Lung (tissue), 12 donors: ENCODE data around the gene CEP128. TPM values are rescaled to one million over a fixed set of nuclear protein-coding genes. Genes with fewer than 3 reads are reported as not detected.

Source experiments
- ATAC-seq: fragments of 200-7000 bp; cut with Tn5 transposase; one replicate; pipeline ENCODE4 v1.9.1; 2020; ENCODE audit warnings: moderate number of reproducible peaks; ENCODE audit not compliant: insufficient read depth, low FRiP score
- DNase-seq, 3 donors: peaks; one replicate each; pipeline ENCODE4 v3.0.0-alpha.2; 2013 to 2017
- H3K27ac ChIP-seq, 2 donors: one replicate each; pipeline ENCODE4 v1.5.1; 2013; ENCODE audit warnings: mild to moderate bottlenecking in 2 of 2, moderate library complexity in 2 of 2, control low read depth in 1 of 2, inconsistent platforms in 1 of 2, low read depth in 1 of 2, low read length in 1 of 2
- H3K27me3 ChIP-seq, 3 donors: one replicate each; pipeline ENCODE4 v1.5.1; 2013; ENCODE audit warnings: low read length in 2 of 3; ENCODE audit not compliant: control insufficient read depth in 3 of 3, insufficient read depth in 3 of 3
- H3K36me3 ChIP-seq, 4 donors: one replicate each; pipeline ENCODE4 v1.5.1; 2013; ENCODE audit warnings: low read length in 4 of 4, mild to moderate bottlenecking in 1 of 4, moderate library complexity in 1 of 4; ENCODE audit not compliant: control insufficient read depth in 4 of 4, insufficient read depth in 4 of 4
- H3K4me1 ChIP-seq, 5 donors: one replicate each; pipeline ENCODE4 v1.5.1; 2013; ENCODE audit warnings: low read length in 5 of 5, mild to moderate bottlenecking in 2 of 5, moderate library complexity in 1 of 5; ENCODE audit not compliant: control insufficient read depth in 5 of 5, insufficient read depth in 5 of 5
- H3K4me3 ChIP-seq: one replicate; pipeline ENCODE4 v1.5.1; 2013; ENCODE audit warnings: mild to moderate bottlenecking, control low read depth, moderate library complexity
- H3K9ac ChIP-seq, 2 donors: one replicate each; pipeline ENCODE4 v1.5.1; 2013; ENCODE audit warnings: low read length in 2 of 2, control low read depth in 1 of 2; ENCODE audit not compliant: insufficient read depth in 1 of 2
- H3K9me3 ChIP-seq, 4 donors: one replicate each; pipeline ENCODE4 v1.5.1; 2013; ENCODE audit warnings: low read length in 3 of 4, mild to moderate bottlenecking in 1 of 4, moderate library complexity in 1 of 4; ENCODE audit not compliant: control insufficient read depth in 4 of 4, insufficient read depth in 3 of 4
- CTCF ChIP-seq: IDR thresholded peaks from 2 replicates; pipeline ENCODE4 v1.5.1; 2012; ENCODE audit warnings: mild to moderate bottlenecking; ENCODE audit errors: control extremely low read depth, extremely low read depth
- WGBS, 2 donors: extraction: QIAGEN DNeasy Blood & Tissue Kit; methylation state at CpG; one replicate each; pipeline ENCODE4 v1.1.7; 2013; 5-methylcytosine and 5-hydroxymethylcytosine counted together
- polyA plus RNA-seq, 2 donors: library from polyadenylated mRNA; stranded (reverse); fragments of 200-250 nt; gene quantifications; one replicate each; pipeline ENCODE4 v1.2.1, GENCODE V29; 2013
- total RNA-seq, 2 donors: library from RNA; depleted of rRNA in 1 of 2; stranded (reverse); fragments of >200 nt in 1 of 2; gene quantifications; one replicate each; pipeline ENCODE4 v1.2.1, GENCODE V29; 2014 to 2021
- donor health status: control.
- donor health status: control.
- donor health status: Bipolar disorder and iron deficiency.
- donor health status: healthy.
- donor health status: DM: yes; HTN: yes; CAD: no.

CEP128 gene
- total and polyA plus RNA-seq, 4 donors: 1.1 to 12.0 (median 6.2) TPM

GRCh38 chr14:80664576-80664975, 277.0 kb downstream of the CEP128 start:
- H3K36me3 ChIP-seq: no peaks in the 10 kb centered on the region
- no peak for DNase-seq
- 83 to 89% methylated on average over 2 of the region's 2 CpGs for WGBS, 2 donors
- no peak overlapping the region for H3K4me3 ChIP-seq
- H3K27me3 ChIP-seq: no peaks in the 10 kb centered on the region
- H3K4me1 ChIP-seq: no peaks in the 10 kb centered on the region
- no peak overlapping the region for H3K27ac ChIP-seq
- ATAC-seq: no peak
- H3K9ac ChIP-seq: no peak overlapping the region
- H3K9me3 ChIP-seq: no peaks in the 10 kb centered on the region
- TF ChIP-seq CTCF: no peak

GRCh38 chr14:80663541-80663940, 278.0 kb downstream of the CEP128 start:
- Histone ChIP-seq H3K9ac (no peak overlapping the region), H3K27me3 (no peaks in the 10 kb centered on the region), H3K4me3 (no peak overlapping the region), H3K36me3 (no peaks in the 10 kb centered on the region), H3K27ac (no peak overlapping the region), H3K9me3 (no peaks in the 10 kb centered on the region), H3K4me1 (no peaks in the 10 kb centered on the region)
- peak in 1 of 3 donors; percentile 4 for DNase-seq
- TF ChIP-seq CTCF: no peak
- no peak for ATAC-seq
- 81 to 93% methylated on average over 2 of the region's 2 CpGs for WGBS, 2 donors

- DNase-seq (no peak), ATAC-seq (no peak)
- Histone ChIP-seq H3K27me3 (no peaks in the 10 kb centered on the region), H3K4me1 (no peaks in the 10 kb centered on the region), H3K9ac (no peak overlapping the region), H3K27ac (no peak overlapping the region), H3K9me3 (no peaks in the 10 kb centered on the region), H3K36me3 (no peaks in the 10 kb centered on the region), H3K4me3 (no peak overlapping the region)
- no peak for TF ChIP-seq CTCF
- 95 to 98% methylated on average over 2 of the region's 2 CpGs for WGBS, 2 donors
These were observed 281.8 kb downstream of the CEP128 start for GRCh38 chr14:80659783-80660182.

- 92 to 95% methylated on average over 1 of the region's 1 CpG for WGBS, 2 donors
- H3K9ac ChIP-seq: no peak overlapping the region
- ATAC-seq: no peak
These were observed 282.8 kb downstream of the CEP128 start for GRCh38 chr14:80658733-80659132.

More at GRCh38 chr14:80658733-80659132, 282.8 kb downstream of the CEP128 start:
- H3K36me3 ChIP-seq: no peaks in the 10 kb centered on the region
- H3K27ac ChIP-seq: no peak overlapping the region
- no peak for DNase-seq
- H3K4me3 ChIP-seq: no peak overlapping the region
- H3K4me1 ChIP-seq: no peaks in the 10 kb centered on the region
- no peak for TF ChIP-seq CTCF
- no peaks in the 10 kb centered on the region for H3K9me3 ChIP-seq
- H3K27me3 ChIP-seq: no peaks in the 10 kb centered on the region
